Loucy (cell line): ENCODE results near the gene SCAANT1.

Experiments used
- H2AFZ ChIP-seq: fragments of 200-600 bp; sonication (generic); 2 replicates; pipeline ENCODE4 v1.6.0; 2016; ENCODE audit warnings: antibody characterized with exemption, mild to moderate bottlenecking, low read length, moderate library complexity
- H3F3A ChIP-seq: fragments of 200-600 bp; 2 replicates; pipeline ENCODE4 v1.6.0; 2016; ENCODE audit warnings: antibody characterized with exemption, low read depth, mild to moderate bottlenecking
- H3K27me3 ChIP-seq: fragments of 200-600 bp; sonication (generic); 2 replicates; pipeline ENCODE4 v1.6.1; 2014; ENCODE audit warnings: low read length, mild to moderate bottlenecking; ENCODE audit not compliant: insufficient read depth, poor library complexity, severe bottlenecking
- H3K36me3 ChIP-seq: fragments of 200-600 bp; sonication (generic); 2 replicates; pipeline ENCODE4 v1.6.1; 2016; ENCODE audit warnings: low read length; ENCODE audit not compliant: insufficient read depth
- H3K4me1 ChIP-seq: fragments of 200-600 bp; sonication (generic); 2 replicates; pipeline ENCODE4 v1.5.1; 2014; ENCODE audit warnings: low read length, mild to moderate bottlenecking; ENCODE audit not compliant: insufficient read depth, poor library complexity, severe bottlenecking
- H3K4me2 ChIP-seq: fragments of 200-600 bp; sonication (generic); 2 replicates; pipeline ENCODE4 v1.6.0; 2014; ENCODE audit warnings: antibody characterized with exemption, low read length, low read depth, mild to moderate bottlenecking; ENCODE audit not compliant: poor library complexity, severe bottlenecking
- H3K4me3 ChIP-seq: fragments of 200-600 bp; sonication (generic); 2 replicates; pipeline ENCODE4 v1.5.1; 2014; ENCODE audit warnings: low read length, mild to moderate bottlenecking, mixed read lengths; ENCODE audit not compliant: poor library complexity, severe bottlenecking
- H3K79me2 ChIP-seq: fragments of 200-600 bp; sonication (generic); 2 replicates; pipeline ENCODE4 v1.6.1; 2014; ENCODE audit warnings: low read length; ENCODE audit not compliant: insufficient read depth
- H3K9ac ChIP-seq: fragments of 200-600 bp; sonication (generic); 2 replicates; pipeline ENCODE4 v1.6.0; 2014; ENCODE audit warnings: mild to moderate bottlenecking, low read depth, low read length, moderate library complexity; ENCODE audit not compliant: poor library complexity, severe bottlenecking
- H3K9me2 ChIP-seq: fragments of 200-600 bp; sonication (generic); replicated peaks from 2 replicates; pipeline ENCODE4 v1.6.1; 2016; ENCODE audit warnings: low read depth, low read length, mixed read lengths
- H3K9me3 ChIP-seq: fragments of 200-600 bp; sonication (generic); 2 replicates; pipeline ENCODE4 v1.6.1; 2014; ENCODE audit warnings: mild to moderate bottlenecking, antibody characterized with exemption, low read length, low read depth; ENCODE audit not compliant: insufficient read depth
- H4K20me1 ChIP-seq: fragments of 200-600 bp; sonication (generic); 2 replicates; pipeline ENCODE4 v1.6.0; 2014; ENCODE audit warnings: antibody characterized with exemption, low read length, mild to moderate bottlenecking; ENCODE audit not compliant: insufficient read depth, poor library complexity, severe bottlenecking
- EZH2phosphoT487 ChIP-seq: fragments of 200-600 bp; IDR thresholded peaks from 2 replicates; pipeline ENCODE4 v1.6.1; 2018; ENCODE audit warnings: antibody characterized with exemption, mild to moderate bottlenecking, moderate library complexity, borderline replicate concordance
- TF ChIP-seq, protein P1 (sequence below): fragments of 200-600 bp; sonication (generic); conservative IDR thresholded peaks from 2 replicates; pipeline ENCODE4 v1.5.1; 2014; ENCODE audit warnings: mild to moderate bottlenecking, antibody characterized with exemption, low read length

The SCAANT1 gene

DNA sequence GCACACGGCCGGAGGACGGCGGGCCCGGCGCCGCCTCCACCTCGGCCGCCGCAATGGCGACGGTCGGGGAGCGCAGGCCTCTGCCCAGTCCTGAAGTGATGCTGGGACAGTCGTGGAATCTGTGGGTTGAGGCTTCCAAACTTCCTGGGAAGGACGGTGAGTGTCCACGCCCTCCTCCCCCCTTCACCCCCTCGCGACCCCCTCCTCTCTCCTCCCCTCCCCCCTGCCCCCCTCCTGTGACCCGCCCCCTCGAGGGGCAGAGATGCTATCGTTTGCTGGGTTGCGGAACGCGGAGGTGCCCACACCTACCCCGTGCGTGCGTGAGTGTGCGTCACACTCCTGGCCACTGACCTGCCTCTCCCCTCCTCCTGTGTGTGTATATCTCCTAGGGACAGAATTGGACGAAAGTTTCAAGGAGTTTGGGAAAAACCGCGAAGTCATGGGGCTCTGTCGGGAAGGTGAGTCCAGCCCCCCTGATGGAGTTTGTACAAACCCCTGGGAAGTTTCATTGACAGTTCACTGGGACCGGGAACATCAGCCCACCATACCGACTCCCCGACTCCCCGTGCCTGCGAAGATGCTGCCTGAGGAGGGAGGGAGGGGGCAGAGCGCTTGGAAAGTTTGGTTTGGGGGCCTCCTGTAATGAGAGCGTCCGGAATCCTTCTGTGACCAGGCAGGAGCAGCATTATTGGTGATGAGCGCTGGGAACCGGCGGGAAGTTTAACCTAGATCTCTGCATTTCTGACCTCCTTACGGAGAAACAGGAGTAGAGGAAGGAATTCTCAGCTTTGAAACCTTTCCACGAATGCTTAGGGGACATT is 795 bp upstream of the SCAANT1 start:
- no peaks in the 10 kb centered on the region for H3K27me3 ChIP-seq
- H3K9me3 ChIP-seq = no peaks in the 10 kb centered on the region
- H3K4me2 ChIP-seq = peak overlapping the region; percentile 75
- TF ChIP-seq, protein P1, sequence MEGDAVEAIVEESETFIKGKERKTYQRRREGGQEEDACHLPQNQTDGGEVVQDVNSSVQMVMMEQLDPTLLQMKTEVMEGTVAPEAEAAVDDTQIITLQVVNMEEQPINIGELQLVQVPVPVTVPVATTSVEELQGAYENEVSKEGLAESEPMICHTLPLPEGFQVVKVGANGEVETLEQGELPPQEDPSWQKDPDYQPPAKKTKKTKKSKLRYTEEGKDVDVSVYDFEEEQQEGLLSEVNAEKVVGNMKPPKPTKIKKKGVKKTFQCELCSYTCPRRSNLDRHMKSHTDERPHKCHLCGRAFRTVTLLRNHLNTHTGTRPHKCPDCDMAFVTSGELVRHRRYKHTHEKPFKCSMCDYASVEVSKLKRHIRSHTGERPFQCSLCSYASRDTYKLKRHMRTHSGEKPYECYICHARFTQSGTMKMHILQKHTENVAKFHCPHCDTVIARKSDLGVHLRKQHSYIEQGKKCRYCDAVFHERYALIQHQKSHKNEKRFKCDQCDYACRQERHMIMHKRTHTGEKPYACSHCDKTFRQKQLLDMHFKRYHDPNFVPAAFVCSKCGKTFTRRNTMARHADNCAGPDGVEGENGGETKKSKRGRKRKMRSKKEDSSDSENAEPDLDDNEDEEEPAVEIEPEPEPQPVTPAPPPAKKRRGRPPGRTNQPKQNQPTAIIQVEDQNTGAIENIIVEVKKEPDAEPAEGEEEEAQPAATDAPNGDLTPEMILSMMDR = no peak
- TF ChIP-seq EZH2phosphoT487 = no peak
- H3K79me2 ChIP-seq = peaks cover 80% of the 10 kb centered on the region
- no peak overlapping the region for H2AFZ ChIP-seq
- H3K4me3 ChIP-seq = peak overlapping the region; percentile 83
- peaks cover 37% of the 10 kb centered on the region for H4K20me1 ChIP-seq
- H3K4me1 ChIP-seq = peaks cover 27% of the 10 kb centered on the region
- H3K9me2 ChIP-seq = no peaks in the 10 kb centered on the region
- H3K9ac ChIP-seq = peak overlapping the region; percentile 70
- no peaks in the 10 kb centered on the region; the same call in 1 of the 2 replicates for H3F3A ChIP-seq
- peaks cover 23% of the 10 kb centered on the region; the same call in 1 of the 2 replicates for H3K36me3 ChIP-seq

DNA sequence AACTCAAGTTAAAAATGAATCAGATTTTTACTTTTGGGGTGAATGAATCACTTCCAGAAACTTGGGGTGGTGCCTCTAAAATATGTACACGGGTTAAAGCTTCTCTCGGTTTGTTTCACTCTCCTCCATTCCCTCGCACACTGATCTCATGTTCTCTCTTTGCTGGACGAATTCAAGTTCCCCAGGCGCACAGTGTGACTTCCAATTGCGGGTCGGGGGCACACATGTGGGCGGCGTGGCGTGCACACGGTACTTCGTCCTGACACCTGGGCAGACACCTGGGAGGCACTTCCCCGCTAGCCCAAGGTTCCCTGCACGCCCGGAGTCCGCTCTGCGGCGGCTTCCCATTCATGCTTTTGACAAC is 692 bp downstream of the SCAANT1 start:
- TF ChIP-seq, protein P1 = no peak
- TF ChIP-seq EZH2phosphoT487 = no peak
- Histone ChIP-seq H4K20me1 (peaks cover 36% of the 10 kb centered on the region), H2AFZ (peak overlapping the region; percentile 62; the same call in 1 of the 2 replicates)

DNA sequence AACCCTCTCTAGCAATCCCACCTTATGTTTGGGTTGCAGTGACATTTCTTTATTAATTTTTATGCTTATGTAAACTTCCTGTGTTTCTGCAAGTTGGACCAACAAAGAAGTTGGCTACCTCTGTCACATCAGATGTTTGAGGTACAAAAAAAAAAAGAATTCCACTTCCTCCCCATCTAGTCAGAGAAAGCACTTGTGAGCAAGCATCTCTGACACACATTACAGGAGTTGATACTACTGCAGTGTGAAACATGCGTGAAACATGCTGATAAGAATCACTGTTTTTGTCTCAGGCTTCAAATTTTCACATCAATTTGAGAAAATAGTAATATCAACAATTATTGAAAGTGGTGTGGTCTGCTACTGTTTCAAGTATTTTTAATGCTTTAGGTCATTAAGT is 1.3 kb downstream of the SCAANT1 start:
- Histone ChIP-seq H3F3A (no peaks in the 10 kb centered on the region; the same call in 1 of the 2 replicates), H3K4me2 (peak overlapping the region; percentile 93), H2AFZ (no peak overlapping the region), H3K9ac (peak overlapping the region; percentile 70), H3K4me1 (peaks cover 20% of the 10 kb centered on the region), H3K9me3 (no peaks in the 10 kb centered on the region), H3K79me2 (peaks cover 79% of the 10 kb centered on the region), H3K4me3 (peak overlapping the region; percentile 83), H3K9me2 (no peaks in the 10 kb centered on the region), H4K20me1 (peaks cover 31% of the 10 kb centered on the region), H3K27me3 (no peaks in the 10 kb centered on the region), H3K36me3 (peaks cover 6% of the 10 kb centered on the region; the same call in 1 of the 2 replicates)
- TF ChIP-seq EZH2phosphoT487 = no peak
- TF ChIP-seq, protein P1 = no peak

More for the DNA sequence above, 692 bp downstream of the SCAANT1 start:
- H3F3A ChIP-seq = no peaks in the 10 kb centered on the region; the same call in 1 of the 2 replicates
- H3K79me2 ChIP-seq = peaks cover 79% of the 10 kb centered on the region
- H3K9ac ChIP-seq = peak overlapping the region; percentile 70
- peak overlapping the region; percentile 83 for H3K4me3 ChIP-seq
- no peaks in the 10 kb centered on the region for H3K9me2 ChIP-seq
- no peaks in the 10 kb centered on the region for H3K27me3 ChIP-seq
- peaks cover 8% of the 10 kb centered on the region; the same call in 1 of the 2 replicates for H3K36me3 ChIP-seq
- H3K4me1 ChIP-seq = peaks cover 25% of the 10 kb centered on the region
- H3K9me3 ChIP-seq = no peaks in the 10 kb centered on the region
- peak overlapping the region; percentile 93 for H3K4me2 ChIP-seq
